ENCODE measurements around the gene SULT1C3. TPM values are rescaled to one million over a fixed set of nuclear protein-coding genes. Genes with fewer than 3 reads are reported as not detected.
"Not testable (repeated sequence)": the region's sequence is repeated elsewhere in the genome, so short reads cannot be mapped to it uniquely, and the experiment has no call there.

Gene SULT1C3
- total and polyA plus RNA-seq, 3 donors from 2014 or later, result not detected

DNA sequence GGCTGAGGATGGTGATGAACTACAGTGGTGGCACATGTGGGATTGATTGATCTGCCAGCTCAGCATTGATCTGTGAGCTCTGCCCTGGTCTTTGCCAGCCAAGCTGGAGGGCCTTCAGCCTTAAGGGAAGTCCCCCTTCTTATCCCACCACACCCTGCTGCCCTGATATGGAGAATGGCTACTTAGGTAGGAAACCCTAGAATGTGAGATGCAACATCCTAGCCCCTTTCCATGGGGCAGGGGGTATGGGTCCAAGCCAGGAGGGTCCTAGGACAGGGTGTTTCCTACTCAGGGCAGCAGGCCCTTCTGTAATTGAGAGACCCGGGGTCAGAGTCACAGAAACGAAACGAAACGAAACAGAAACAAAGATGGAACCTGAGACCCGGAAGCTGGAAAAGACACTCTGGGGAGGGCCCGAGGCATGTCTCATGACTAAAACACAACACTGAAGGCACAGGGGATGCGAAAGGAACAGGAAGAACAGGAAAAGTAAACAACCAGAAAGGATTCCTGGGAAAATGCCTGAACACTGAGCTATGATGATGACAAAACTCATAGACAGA is 32.0 kb downstream of the SULT1C3 start:
- H3K4me3 ChIP-seq, result no peak overlapping the region
- H3K27ac ChIP-seq, result no peak overlapping the region
- H3K36me3 ChIP-seq (ENCODE audit: low read depth, missing control alignments), result no peaks in the 10 kb centered on the region
- peak; percentile 19 for DNase-seq
- TF ChIP-seq POLR2A (IDR thresholded peaks at IDR 0.05) (no peak), CTCF (IDR thresholded peaks at IDR 0.05) (no peak)
- intact Hi-C loops (cut with DNase I; ENCODE audit: low total_unique reads), result no loop called here
- no peaks in the 10 kb centered on the region for H3K4me1 ChIP-seq
- no peaks in the 10 kb centered on the region for H3K9me3 ChIP-seq
- WGBS, 2 donors, result 49 to 64% methylated on average over 7 of the region's 7 CpGs
- no peaks in the 10 kb centered on the region for H3K27me3 ChIP-seq

DNA sequence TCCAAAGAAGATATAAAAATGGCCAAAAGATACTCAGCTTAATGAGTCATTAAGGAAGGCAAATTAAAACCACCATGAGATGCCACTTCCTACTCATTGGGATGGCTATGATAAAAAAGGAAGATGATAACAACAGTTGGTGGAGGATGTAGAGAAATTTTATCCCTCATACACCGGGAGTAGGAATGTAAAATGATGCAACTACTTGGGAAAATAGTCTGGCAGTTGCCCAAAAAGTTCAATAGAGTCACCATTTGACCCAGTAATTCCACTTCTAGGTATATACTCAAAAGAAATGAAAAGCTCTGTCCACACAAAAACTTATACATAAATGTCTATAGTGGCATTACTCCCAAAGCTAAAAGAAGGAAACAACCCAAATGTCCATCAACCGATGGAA is 38.9 kb downstream of the SULT1C3 start:
- no peak for DNase-seq
- Histone ChIP-seq H3K4me3 (no peak overlapping the region), H3K9me3 (no peaks in the 10 kb centered on the region), H3K27me3 (no peaks in the 10 kb centered on the region), H3K36me3 (ENCODE audit: low read depth, missing control alignments) (no peaks in the 10 kb centered on the region), H3K27ac (no peak overlapping the region), H3K4me1 (no peaks in the 10 kb centered on the region)
- TF ChIP-seq CTCF (IDR thresholded peaks at IDR 0.05), result no peak
- no peak for TF ChIP-seq POLR2A (IDR thresholded peaks at IDR 0.05)
- intact Hi-C loops (cut with DNase I; ENCODE audit: low total_unique reads), result no loop called here
- 78 to 80% methylated on average over 2 of the region's 2 CpGs for WGBS, 2 donors

- Histone ChIP-seq H3K36me3 (ENCODE audit: low read depth, missing control alignments) (no peaks in the 10 kb centered on the region), H3K27me3 (no peaks in the 10 kb centered on the region), H3K4me1 (no peaks in the 10 kb centered on the region), H3K4me3 (no peak overlapping the region), H3K9me3 (no peaks in the 10 kb centered on the region), H3K27ac (no peak overlapping the region)
- intact Hi-C loops (cut with DNase I; ENCODE audit: low total_unique reads), result no loop called here
- no peak for DNase-seq
- TF ChIP-seq POLR2A (IDR thresholded peaks at IDR 0.05), result no peak
- no peak for TF ChIP-seq CTCF (IDR thresholded peaks at IDR 0.05)
- 79 to 82% methylated on average over 5 of the region's 5 CpGs for WGBS, 2 donors
These were observed 39.7 kb downstream of the SULT1C3 start for GRCh38 chr2:108279468-108279867.

GRCh38 chr2:108280466-108280865 is 40.7 kb downstream of the SULT1C3 start:
- no peak for DNase-seq
- Histone ChIP-seq H3K9me3 (no peaks in the 10 kb centered on the region), H3K4me3 (no peak overlapping the region), H3K27me3 (no peaks in the 10 kb centered on the region), H3K4me1 (no peaks in the 10 kb centered on the region), H3K27ac (no peak overlapping the region), H3K36me3 (ENCODE audit: low read depth, missing control alignments) (no peaks in the 10 kb centered on the region)
- WGBS, 2 donors, result 67 to 71% methylated on average over 3 of the region's 3 CpGs
- TF ChIP-seq POLR2A (IDR thresholded peaks at IDR 0.05), result no peak
- intact Hi-C loops (cut with DNase I; ENCODE audit: low total_unique reads), result no loop called here

GRCh38 chr2:108284566-108284965 is 44.8 kb downstream of the SULT1C3 start:
- H3K27ac ChIP-seq; H3K9me3 ChIP-seq; H3K36me3 ChIP-seq (ENCODE audit: low read depth, missing control alignments); H3K4me3 ChIP-seq; intact Hi-C loops (cut with DNase I; ENCODE audit: low total_unique reads); H3K4me1 ChIP-seq; DNase-seq; H3K27me3 ChIP-seq: not testable (repeated sequence)
- 91 to 95% methylated on average over 7 of the region's 7 CpGs for WGBS, 2 donors

- intact Hi-C loops (cut with DNase I; ENCODE audit: low total_unique reads), result no loop called here
- no peaks in the 10 kb centered on the region for H3K9me3 ChIP-seq
- H3K36me3 ChIP-seq (ENCODE audit: low read depth, missing control alignments), result no peaks in the 10 kb centered on the region
- no peaks in the 10 kb centered on the region for H3K27me3 ChIP-seq
- H3K4me3 ChIP-seq, result no peak overlapping the region
- no peak overlapping the region for H3K27ac ChIP-seq
- no peaks in the 10 kb centered on the region for H3K4me1 ChIP-seq
- 95 to 97% methylated on average over 5 of the region's 5 CpGs for WGBS, 2 donors
- DNase-seq, result no peak
- TF ChIP-seq POLR2A (IDR thresholded peaks at IDR 0.05) (no peak), CTCF (IDR thresholded peaks at IDR 0.05) (no peak)
These were observed 45.8 kb downstream of the SULT1C3 start for GRCh38 chr2:108285616-108286015.

Data from testis (tissue), 3 donors.